GM18909 (cell line): ENCODE data around the gene LEMD2.

Experiments used
- ATAC-seq: cut with Tn5 transposase; IDR thresholded peaks from one replicate; pipeline ENCODE4 v1.9.1; 2021; ENCODE audit warnings: mild to moderate bottlenecking; ENCODE audit not compliant: unreplicated experiment, poor library complexity

LEMD2 gene

DNA sequence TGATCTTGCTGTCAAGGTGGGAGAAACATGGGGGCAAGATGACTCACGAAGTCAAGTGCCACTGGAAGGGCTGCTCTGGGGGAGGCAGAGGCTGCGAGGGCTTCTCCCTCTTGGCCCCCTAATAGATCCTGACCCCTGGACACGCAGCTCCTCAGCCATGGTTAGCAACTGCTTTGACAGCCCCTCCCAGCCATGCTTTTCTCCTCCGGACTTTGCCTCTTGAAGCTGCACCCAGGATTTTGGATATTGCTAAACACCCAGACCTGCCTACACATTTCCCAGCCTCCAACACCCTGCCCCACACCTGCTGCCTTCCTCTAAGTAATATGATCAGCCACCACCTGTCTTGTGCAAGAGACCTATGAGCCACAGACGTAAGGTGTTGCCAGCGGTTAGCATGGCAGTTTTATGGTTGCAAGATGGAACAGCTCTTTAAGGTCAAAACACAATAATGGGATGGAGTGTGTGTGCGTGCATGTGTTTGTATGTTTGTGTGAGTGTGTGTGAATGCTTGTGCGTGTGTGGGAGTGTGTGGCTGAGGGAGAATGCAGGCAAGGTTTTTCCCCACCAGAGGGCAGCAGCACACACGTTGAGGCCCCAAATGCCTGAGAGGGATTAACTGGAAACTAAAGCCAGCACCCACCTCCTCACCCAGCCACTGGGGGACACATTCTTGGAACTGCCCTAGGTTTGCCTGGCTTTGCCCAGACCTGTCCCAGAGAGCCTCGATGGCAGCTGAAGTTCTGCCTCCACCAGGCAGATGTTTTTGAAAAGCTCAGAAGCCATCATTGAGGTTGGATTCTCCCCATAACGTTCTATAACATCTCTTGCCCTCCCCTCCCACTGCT is 44.7 kb downstream of the LEMD2 start:
- no peak for ATAC-seq

GRCh38 chr6:33742837-33743236 is 46.1 kb downstream of the LEMD2 start:
- ATAC-seq, result no peak

DNA sequence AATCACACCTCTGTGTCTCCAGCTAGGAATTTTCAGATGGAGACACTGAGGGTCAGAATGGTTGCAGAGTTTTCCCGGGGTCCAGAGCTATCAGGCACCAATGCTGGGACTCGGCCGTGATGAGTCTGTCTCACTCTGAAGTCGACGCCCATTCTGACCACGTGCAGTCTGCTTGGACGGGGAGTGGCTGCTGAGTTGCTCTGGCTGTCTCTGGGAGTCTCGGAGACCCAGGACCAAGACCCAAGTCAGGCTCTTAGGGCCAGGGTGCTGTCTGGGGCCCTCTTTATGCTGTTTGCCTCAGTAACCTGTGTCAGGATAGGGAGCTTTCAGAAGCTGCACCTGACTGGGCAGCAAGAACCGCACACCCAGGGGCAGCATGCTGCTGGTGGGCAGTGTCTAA is 46.8 kb downstream of the LEMD2 start:
- ATAC-seq, result no peak

DNA sequence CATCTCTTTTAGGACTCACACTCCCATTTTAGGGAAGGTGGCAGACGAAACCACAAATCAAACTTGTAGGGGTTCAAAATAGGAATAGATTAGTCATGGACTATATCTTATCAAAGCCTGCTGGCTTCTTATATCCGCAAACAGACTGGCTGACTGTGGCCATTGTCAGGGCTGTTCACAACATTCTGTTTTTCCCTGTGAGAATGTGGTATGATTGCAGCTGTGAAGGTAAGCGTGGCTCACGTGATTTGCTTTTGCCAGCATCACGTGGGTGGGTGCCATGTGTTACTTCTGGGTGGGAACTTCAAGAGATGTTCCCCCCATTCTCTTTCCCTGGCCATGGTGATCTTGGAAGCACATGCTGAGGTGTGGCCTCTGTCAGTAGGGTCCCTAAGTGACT is 48.1 kb downstream of the LEMD2 start:
- ATAC-seq, result no peak

DNA sequence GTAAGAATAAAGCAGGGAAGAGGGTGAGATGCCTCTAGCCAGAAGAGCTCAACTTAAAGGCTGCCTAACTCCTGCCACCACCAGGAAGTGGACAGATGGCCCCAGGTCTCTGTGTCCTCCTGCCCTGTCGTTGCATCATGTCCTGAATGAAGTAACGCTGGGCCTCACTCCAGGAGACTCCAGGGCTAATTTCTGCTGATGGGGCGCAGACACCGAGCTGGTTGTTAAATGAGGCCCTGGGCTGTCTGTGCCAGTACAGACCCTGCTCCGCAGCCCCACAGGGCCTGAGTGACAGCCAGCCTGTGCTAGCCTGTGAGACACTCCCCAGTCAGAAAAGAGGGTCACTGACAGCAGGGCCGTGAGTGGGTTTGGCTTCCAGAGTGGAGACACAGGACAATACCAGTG is 48.7 kb downstream of the LEMD2 start:
- ATAC-seq, result no peak

DNA sequence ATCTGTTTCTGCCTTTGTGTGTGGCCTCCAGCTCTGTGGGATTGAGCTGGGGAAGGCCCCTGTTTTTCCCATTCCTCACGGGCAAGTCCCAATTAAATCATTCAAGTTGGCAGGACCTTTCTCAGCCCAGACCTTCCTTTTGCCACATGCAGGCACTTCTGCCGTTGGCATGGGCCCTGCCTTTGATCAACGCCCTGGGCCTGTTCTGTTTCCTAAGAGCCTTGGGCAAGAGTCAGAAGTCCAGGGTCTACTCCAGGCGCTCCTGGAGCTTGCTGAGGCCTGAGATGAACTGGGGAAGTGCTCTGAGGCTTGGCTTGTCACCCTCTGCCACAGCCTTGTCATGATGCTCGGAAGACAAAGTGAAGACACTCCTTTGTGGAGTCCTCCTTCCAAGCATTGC is 49.4 kb downstream of the LEMD2 start:
- no peak for ATAC-seq

DNA sequence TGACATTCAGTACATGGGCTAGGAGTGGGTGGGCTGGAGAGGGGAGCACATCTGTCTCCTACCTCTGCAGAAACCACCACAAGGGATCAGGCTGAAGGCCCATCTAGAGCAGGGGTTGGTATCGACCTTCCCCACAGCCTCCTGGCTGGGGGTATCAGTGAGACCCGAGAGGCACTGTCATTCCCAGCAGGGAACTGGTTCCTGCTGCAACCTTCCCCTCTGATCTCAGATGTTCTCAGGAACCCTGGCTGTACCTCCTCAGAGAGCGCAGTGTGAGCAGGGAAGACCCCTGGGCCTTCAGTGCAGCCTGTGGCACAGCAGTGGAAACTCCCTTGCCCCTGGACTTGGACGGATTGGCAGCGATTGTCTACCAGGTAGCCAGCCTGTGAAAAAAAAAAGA is 50.1 kb downstream of the LEMD2 start:
- no peak for ATAC-seq

GRCh38 chr6:33738153-33738552 is 50.8 kb downstream of the LEMD2 start:
- no peak for ATAC-seq

DNA sequence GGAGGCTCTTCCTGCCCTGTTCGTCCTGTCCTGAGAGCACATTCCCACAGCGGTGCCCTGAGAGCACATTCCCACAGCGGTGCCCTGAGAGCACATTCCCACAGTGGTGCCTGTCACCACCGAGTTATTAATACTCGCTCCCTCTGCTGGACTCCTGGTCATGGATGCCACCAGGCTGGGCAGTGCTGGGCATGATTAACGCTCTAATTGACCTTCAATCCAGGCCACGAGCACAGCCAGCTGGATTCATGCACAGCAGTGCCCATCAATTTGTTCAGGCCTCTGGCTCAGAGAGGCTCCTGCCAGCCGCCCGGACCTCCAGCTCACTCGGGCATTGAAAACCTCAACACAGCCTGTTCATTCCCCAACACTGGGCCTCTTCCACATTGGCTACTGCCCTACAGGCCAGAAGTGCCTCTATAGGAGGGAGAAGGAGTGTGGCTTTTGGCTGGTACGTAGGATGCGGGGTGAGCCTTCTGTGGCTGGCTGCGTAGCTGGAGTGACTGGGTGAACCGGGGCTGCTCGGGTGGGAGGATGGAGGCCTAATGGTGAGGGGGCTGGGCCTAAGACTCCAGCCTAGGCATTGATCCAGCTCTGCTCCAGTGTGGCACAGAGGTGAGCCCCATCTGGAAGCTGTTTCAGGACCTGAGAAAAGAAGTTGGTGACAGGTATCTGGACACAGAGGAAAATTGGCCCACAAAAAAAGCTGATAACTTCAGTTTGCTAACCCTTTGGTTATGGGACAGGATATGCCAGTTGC is 51.5 kb downstream of the LEMD2 start:
- no peak for ATAC-seq

DNA sequence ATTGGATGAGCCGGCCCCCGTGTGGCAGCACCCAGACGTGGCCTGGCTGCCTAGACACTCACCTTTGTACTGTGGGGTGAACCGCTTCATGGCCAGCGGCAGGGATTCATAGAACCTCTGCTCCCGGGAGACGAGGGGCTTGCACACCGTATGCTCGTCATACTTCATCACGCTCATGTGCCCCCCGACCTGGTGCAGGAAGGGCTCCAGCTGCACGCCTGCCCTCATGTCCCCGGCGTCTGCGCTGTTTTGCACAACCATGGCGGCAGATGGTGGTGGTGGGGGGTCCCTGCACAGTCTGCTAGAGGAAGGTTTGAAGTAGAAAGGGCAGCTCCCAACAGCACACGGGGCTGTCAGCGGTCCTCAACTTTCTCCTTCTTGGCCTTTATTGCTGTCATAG is 53.7 kb downstream of the LEMD2 start:
- ATAC-seq, result no peak

- no peak for ATAC-seq
Observed at GRCh38 chr6:33733709-33734007, 55.3 kb downstream of the LEMD2 start.

GRCh38 chr6:33732817-33733708 is 55.9 kb downstream of the LEMD2 start:
- no peak for ATAC-seq

DNA sequence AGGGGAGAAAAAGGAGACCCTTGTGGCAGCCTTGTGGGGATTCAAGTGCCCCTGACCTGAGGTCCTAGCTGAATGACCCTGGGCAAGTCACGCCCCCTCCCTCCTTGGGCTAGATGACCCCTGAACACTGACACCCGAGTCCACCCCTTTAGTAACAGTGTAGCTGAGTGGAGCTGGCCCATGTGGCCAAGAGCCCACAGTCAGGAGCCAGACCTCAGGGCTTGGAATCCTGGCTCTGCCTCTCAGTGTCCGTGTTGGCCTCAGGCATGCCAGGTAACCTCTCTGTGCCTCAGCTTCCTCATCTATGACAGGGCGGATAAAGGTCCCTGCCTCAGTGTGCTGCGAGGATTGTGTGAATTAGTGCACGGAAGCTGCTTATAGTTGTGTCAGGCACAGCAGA is 56.5 kb downstream of the LEMD2 start:
- ATAC-seq, result no peak

GRCh38 chr6:33731751-33732282 is 57.1 kb downstream of the LEMD2 start:
- ATAC-seq, result no peak

- ATAC-seq, result no peak
Observed at GRCh38 chr6:33731035-33731434, 57.9 kb downstream of the LEMD2 start.

- no peak for ATAC-seq
Observed at GRCh38 chr6:33730611-33731010, 58.3 kb downstream of the LEMD2 start.

GRCh38 chr6:33729059-33729458 is 59.9 kb downstream of the LEMD2 start:
- no peak for ATAC-seq

- no peak for ATAC-seq
Observed at GRCh38 chr6:33728438-33728837, 60.5 kb downstream of the LEMD2 start.

DNA sequence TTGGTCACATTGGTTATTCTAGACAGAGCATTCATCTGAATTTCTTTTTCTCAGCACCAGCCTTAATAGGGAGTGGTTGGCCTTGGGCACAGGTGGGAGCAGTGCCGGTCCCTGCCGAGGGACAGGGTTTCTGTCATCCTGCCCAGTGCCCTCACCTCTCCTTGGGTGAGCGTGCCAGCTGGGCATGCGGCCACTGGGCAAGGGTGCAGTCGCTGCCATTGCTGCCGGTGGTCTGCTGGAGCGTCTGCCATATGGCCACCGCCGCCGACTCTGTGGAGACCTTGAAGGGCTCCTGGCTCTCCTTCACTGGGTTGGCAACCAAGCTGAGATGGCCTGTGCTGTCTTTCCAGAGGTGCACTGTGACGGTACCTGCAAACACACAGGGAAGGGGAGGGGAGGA is 61.0 kb downstream of the LEMD2 start:
- ATAC-seq, result no peak

DNA sequence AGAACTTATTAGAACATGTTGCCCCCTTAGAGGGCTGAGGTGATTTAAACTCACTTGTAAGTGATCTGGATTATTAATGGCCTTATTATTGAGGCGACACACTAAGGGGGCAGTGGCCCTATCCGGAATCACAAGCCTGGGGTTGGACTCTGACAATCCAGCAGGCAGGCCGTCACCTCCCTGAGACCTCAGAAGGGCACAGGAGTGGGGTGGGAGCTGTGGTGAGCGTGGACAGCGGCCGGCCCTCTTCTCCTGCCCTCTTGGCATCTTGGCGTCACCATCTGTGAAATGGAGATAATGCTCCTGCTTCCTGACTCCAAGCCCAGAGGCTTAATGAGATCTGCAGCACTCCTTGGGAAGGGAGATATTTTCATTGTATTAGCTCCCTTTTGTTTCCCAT is 61.8 kb downstream of the LEMD2 start:
- no peak for ATAC-seq

- no peak for ATAC-seq
Observed at GRCh38 chr6:33726696-33727095, 62.2 kb downstream of the LEMD2 start.
